Measurements from ENCODE around the gene ITGA11.

ITGA11 gene

DNA sequence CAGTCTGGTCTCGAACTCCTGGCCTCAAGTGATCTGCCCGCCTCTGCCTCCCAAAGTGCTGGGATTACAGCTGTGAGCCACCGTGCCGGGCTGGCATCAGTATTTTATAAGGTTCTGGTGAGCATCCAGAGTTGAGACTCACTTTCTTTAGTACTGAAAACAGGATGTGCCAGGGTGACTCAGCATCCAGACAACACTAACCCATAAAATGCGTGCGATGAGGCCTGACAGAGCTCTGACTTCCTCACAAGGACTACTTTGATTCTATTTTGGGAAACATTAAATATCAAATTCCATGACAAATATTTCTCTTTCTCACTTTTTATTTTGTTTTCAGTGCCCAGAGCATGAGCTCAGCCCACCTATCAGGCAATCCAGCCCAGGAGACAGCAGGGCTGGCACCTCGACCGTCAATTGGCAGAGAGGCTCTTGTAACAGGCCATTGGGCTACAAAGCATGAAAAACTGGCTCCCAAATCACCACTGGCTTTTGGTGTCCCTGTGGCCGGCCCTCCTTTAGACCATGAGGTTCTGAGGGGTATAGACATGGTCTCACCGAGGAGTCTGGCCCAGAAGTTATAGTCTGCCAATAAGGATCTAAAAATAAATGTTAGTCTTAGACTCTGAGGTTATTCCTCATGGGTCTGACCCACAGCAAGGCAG lies 79.4 kb downstream of the ITGA11 start:
- no peak for DNase-seq (ENCODE audit: low spot score)

DNA sequence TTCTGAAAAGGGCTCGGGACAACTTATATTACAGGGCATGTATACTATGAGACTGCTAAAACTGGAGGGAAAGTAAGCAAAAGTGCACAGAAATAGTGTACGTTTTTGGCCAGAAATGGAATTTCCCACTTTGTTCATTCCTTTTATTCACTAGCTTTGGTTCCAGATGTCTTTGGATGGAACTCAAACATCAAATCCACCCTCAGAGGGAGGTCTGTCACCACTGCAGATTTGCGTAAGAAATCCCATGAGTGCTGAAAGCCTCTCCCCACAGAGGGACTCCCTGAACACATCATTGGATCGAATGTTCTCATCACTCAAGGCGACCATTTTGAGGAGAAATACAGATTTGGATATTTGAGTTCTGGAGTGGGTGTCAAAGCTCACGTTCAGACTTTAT lies 82.8 kb downstream of the ITGA11 start:
- no peak for DNase-seq (ENCODE audit: low spot score)

DNA sequence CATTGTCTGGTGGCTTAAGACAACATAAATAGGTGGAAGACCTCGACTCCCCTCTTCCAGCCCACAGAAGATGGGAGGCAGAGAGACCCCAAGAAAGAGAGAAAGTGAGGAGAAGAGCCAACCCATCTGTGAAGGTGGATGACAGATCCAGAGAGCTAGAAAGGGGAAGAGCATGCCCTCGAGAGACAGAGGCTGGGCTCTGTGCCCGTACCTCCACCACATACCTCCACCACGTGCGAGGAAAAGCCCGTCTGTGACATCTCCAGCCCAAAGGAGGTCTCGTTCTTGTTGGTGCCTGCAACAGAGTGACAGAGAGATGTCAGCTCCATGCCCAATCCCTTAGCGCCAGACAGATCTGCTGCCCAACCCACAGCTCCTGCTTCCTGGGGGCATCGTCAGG lies 83.4 kb downstream of the ITGA11 start:
- no peak for DNase-seq (ENCODE audit: low spot score)

DNA sequence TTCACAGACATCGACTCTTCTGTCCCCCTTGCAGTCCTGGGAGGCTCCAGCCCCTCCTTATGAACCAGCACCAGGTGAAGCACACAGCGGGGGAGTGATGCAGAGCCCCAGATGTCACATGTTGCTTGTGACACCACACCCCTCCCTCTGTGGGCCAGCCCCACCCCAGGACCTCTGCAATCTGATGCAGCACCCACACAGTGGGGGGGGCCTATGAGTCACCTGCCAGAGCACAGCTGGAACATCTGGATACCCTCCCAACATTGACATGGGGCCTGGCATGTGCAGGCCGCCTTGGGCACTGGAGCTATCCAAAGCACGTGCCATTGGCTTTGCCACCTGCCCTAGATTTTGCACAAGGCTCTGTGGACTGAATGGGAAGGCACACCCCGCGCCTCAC lies 83.9 kb downstream of the ITGA11 start:
- no peak for DNase-seq (ENCODE audit: low spot score)

DNA sequence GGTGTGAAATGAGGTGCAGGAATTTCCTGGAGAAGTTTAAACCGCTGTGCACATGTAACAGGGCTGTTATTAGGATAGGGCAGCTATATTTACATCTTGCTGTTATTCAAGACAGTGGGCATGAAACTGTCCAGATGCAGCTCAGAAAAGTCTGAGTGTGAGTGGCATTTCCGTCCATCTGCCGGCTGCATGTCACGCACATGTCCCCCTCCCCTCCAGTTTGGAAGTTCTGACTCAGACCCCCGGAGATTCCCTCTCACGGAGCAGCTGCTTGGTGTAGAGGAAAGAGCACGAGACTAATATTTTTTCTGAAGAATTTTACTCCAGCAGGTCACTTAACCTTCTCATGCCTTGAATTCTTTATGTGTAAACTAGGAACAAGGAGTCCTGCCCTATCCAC lies 84.6 kb downstream of the ITGA11 start:
- no peak for DNase-seq (ENCODE audit: low spot score)

DNA sequence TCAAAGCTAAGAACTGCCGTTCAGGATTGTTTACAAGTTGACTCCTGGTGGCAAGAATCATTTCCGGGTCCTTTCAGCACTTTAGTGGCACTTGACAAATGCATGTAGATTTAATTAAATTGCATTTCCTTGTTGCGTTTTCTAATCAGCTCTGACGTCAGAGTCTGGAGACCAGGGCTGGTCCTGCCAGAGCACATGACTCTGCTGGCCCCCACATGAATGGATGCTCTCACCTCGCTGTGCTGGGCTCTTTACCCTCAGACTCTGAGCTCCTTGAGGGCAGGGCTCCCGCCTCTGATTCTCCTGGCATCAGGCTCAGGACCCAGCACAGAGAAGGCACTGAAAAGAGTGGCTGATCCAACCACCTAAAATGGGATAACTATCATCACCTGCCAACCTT lies 85.0 kb downstream of the ITGA11 start:
- no peak for DNase-seq (ENCODE audit: low spot score)

DNA sequence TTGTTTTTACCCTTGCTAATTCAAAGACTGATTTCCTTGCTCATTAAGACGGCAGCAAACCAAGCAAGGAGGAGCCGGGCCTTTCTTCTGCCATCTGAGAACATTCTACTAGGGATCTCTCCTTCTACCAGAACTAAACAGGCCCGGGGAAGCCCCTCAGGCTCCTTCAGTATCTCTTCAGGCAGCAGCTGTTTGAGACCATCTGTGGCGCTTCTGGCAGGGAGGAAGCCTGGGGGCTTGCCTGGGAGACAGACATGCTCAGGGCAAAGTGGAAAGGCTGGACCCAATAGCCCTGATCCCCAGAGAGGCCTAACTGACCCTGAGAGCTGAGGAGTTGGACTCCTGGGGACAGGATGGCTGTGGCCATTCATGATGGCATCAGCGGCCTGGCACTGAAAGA lies 86.5 kb downstream of the ITGA11 start:
- no peak for DNase-seq (ENCODE audit: low spot score)

DNA sequence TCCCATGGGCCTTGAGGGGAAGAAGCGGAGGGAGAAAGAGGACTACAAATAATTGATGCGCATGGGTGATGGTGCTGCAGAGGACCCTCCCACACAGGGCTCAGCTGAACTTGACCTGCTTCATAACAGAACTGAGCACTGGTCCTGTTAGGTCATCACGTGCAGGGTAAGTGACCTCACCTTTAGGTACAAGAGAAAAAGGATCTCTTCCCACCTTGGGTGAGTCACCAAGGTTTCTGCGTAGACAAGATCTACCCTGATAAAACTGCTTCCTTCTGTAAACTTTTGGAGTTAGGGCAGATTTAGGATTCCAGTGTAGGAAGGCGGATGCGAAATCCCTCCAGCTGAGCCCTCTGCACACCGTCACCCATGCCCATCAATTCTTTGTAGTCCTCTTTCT lies 87.4 kb downstream of the ITGA11 start:
- no peak for DNase-seq (ENCODE audit: low spot score)

DNA sequence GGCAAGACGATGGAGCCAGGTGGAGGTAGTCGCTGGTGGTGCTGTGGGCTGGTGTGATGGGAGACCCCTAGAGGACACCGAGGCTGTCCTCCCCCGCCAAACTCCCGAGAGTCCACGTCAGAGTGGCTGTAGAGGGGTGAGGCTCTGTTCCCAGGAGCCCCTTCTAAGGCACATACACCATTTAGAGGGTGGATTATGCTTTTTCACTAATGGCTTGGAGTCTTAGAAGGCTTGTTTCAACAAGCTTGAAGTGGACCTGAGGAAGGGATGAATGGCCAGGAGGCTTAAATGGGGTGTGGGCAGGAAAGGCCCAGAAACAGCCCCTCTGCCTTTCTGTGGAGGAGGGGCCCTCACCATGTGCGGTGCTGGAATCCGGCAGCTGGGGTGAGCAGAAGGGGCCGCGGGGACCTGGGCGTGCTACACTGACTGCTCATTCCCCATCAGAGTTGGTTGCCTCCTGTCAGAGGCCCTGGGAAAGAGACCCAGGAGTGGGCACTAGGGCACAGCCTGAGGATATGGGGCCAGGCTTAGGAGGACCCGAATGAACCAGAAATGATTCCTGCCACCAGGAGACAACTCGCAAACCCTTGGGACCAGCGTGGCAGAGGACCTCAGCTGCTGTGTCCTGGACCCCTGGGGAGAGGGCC lies 88.3 kb downstream of the ITGA11 start:
- no peak for DNase-seq (ENCODE audit: low spot score)

DNA sequence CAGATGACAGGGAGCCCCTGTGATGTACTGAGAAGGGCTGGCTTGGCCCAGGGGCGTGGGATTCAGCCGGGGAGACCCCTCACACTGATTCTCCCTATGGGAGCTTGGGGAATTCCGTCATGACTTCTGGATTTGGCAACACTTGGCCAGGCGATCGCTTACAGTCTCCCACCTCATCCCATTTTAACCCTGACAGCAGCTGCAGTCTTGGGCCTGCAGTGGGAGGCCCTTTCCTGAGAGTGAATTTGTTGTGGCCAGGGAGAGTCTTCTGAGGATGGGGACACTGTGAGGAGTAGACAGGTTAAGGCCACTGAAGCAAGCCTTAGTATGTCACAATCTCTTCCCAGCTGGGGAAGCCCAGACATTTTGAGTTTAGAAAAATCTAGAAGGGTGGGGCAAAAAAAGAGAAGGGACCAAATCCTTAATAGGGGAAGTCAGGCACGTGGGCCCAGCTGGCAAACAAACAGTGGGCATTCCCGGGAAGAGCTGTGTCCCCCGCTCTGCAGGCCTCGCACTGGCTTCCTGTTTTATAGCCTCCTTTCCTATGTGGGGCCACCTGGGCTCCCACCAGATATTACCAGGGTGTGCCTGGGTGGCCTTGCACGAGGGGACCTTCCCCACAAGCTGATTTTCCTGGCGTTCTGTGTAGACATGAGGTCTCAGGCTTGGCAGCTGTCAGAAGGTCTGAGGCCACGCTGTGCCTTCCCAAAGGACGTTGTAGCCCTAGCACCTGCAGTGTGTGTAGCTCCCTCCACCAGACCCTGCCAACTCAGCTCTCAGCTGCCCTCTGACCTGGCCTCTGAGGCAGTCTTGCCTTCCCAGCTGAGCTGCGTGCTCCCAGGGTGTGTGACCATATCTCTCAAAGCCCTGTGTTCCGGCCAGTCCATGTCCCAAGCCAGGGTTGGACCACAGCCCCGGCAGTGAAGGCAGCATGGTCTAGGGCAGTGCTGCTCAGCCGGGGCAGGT lies 89.9 kb downstream of the ITGA11 start:
- no peak for DNase-seq (ENCODE audit: low spot score)

DNA sequence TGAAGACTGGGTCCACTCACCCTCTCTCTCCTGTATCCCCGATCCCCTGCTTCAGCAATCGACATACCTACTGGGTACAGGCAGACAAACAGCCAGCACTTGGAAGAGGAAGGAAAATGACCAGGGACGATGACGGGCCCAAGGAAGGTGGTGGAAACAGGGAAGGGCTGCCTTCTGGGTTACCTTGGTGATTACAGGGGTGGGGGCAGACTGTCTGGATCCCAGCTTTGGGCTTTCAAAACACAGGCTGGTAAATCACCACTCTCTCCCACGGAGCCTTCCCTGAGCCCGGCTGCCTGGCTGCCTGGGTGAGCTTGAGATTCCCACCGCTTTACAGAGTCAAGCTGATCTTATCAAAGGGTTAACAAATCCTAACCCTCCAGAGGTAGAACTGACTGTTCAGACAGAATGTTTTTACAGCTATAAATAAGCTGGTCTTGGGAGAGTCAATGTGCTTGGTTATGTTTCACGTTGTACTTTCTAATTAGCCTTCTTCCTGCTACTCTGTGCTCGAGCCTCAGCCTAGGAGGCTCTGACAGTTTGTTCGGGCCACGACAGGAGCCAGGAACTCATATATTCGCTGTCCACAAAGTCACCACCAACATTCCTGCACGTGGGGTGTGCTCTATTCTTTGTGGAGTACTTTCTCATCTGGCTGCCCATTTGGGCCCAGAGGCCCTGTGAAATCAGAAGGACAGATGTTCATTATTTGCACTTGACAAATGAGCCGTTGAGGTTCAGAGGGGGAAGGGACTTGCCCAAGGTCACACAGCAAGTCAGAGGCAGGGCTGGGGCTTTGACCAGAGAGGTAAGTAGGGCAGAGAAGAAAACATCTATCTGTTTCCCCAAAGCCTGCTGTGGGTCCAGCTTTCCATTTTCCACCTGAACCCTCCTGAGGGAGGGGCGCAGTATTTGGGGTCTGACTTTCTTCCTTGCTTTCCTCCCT lies 91.0 kb downstream of the ITGA11 start:
- DNase-seq (ENCODE audit: low spot score) = no peak

DNA sequence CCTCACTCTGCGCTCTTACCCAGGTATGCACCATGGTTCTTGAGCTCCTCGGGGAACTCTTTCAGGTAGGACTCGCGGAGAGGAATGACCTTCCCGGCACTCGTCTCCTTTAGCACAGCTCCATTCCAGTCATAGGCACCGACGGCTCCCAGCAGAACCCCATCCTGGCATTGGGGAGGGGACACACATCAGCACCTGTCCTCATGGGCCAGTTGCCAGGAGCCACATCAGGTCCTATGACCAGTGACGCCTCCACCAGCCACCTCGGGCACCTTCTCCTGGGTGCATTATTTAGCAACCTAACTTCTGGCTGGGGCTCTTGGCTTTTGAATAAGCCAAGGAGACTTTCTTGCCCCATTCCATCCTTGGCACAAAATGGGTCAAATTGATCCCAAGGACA lies 92.5 kb downstream of the ITGA11 start:
- no peak for DNase-seq (ENCODE audit: low spot score)

DNA sequence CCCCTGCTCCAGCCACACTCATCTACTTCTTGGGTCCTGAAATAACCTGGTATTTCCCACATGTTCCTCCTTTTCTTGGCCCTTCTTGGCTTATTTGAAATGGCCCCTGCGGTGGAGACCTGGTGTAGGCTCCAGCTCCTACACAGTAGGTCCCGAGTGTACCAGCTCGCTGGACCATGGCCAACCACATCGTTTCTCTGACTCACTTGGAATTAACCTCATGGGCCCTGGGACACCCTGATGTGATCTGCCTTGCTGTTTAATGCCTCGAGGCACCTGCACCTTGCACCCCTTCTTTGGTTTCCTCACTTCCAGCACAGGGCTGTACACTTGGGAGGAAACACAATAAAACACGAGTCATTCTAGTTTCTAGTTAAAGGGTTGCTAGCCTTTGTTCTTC lies 94.1 kb downstream of the ITGA11 start:
- no peak for DNase-seq (ENCODE audit: low spot score)

DNA sequence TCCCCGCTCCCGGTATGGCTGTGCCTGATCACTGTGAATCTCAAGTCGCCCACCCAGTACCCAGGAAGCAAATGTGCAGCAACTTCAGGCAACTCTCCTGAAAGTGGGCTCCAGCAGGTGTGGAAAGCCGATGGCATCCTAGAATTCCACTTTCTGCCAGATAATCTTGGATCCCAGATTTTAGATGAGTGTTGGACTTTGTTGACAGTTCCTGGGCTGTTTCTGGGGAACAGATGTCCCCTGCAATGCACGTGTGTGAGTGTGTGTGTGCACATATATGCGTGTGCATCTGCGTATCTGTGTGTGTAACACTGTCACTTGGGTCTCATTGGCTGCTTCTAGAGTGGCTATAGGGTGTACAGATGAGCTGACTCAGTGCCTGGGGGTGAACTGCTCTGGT lies 95.4 kb downstream of the ITGA11 start:
- no peak for DNase-seq (ENCODE audit: low spot score)

DNA sequence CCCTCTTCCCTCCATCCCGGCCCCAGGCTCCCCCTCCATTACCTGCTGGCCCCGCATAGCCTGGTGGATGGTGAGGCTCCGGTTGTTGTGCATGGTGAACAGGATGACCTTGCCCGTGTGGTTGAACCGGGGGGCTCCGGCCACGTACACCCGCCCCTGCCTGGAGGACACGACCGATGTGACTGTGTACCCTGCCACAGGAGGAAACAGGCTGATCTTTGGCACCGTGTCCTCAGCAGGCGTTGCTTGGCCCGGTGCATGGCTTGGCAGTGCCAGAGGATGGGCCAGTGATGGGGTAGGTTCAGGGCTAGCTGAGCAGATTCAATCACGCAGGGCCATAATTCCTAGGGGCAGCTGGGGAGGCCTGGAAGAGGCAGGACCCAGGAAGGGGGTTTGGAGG lies 96.3 kb downstream of the ITGA11 start:
- DNase-seq (ENCODE audit: low spot score) = no peak

DNA sequence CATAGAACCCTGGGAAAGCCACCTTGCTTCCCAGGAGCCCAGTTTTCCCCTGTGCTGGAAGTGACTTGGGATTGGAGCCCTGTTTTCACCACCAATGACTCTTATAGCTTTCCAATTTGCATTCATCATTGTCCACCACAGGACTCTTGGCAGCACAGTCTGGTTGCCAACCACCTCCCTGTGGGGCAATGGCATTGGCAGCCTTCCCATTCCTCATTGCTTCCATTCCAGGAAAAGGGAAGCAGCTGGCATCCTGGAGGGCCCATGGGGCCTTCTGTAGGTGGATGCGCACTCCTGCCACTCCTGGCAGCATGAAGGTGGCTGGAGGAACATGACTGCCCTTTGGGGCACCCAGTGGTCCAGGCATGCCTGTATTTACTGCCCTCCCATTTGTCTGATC lies 96.7 kb downstream of the ITGA11 start:
- no peak for DNase-seq (ENCODE audit: low spot score)

DNA sequence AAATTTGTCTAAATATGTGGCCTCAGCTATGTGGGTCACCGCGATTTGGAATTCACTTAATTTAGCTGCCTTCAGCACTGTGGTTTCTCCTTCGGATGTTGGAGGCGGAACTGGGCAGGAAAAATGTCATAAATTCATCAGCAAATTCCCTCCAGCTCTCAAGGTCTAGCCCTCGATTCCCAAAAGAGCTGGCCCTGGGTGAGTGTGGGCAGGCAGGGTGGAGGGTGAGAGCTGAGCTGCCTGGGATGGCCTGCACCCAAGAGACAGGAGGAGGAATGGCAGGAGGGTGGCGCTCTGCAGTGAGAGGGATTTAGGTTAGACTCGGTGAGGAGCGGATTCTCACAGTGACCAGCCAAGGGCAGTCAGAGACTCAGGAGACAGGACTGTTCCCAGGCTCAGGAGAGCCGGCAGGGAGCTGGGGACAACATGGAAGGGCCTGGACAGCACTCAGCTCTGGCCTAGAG lies 97.3 kb downstream of the ITGA11 start:
- no peak for DNase-seq (ENCODE audit: low spot score)

DNA sequence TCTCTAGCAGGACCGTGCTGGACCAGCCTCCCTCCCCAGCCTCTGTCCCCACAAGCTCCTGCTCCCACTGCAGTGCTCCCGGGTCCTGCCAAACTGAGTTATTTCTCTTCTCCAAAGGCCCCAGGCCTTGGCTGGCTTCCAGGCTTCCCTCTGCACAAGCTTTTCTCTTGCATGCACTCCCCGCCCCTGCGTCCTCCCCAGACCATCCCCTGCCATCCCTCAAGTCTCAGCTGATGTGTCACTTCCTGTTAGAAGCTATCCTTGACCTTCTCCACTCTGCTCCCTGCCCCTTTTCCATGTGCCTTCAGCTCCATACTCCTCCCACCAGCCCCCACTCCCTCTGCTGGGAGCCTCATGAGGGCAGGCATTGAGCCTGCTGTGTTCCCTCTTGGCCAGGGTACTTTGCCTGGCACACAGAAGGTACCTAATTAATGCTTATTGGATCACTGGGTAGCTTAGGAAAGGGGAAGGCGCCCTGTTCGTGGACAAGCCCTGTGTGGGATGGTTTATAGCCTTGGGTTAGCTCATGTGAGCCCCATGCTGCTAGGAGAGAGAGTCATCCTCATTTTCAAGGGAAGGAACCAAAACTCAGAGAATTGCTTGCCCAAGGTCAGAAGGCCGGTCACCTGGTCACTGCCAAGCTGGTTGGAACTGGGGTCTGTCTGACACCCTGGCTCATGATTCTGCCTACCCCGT lies 98.0 kb downstream of the ITGA11 start:
- no peak for DNase-seq (ENCODE audit: low spot score)

DNA sequence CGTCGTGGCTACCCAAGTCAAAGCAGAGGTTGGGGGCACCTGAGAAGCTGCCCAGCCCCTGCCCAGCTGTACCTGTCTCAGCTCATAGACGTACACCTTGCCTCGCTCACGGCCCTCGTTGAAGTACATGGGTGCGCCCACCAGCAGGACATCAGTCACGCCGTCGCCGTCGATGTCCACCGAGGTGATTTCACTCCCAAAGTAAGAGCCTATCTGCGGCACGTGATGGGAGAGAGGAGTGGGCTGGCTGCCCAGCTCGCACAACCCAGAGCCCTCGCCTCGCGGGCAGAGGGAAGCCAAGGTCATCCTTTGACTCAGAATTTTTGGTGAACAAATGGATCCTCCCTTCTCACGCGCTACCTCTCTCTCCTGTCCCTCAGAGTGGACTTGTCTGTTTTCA lies 99.7 kb downstream of the ITGA11 start:
- DNase-seq (ENCODE audit: low spot score) = no peak

DNA sequence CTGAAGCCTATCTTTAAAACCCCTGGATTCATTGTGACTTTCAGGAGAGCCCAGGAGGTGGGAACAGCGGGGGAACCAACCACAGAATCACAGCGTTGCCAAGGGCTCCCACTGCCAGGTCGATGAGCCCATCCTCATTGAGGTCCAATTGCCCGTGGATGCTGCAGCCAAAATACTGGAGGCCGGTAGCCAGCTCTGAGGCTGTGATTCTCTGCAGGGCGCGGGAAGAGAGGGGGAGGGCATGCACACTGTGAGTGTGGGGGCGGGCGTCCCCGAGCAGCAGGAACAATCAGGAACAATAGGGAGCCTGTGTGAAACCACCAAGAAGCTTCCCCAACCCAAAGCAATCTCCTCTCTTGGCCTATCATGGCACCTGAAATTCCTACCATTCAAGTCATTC lies 101.1 kb downstream of the ITGA11 start:
- DNase-seq (ENCODE audit: low spot score) = no peak

DNA sequence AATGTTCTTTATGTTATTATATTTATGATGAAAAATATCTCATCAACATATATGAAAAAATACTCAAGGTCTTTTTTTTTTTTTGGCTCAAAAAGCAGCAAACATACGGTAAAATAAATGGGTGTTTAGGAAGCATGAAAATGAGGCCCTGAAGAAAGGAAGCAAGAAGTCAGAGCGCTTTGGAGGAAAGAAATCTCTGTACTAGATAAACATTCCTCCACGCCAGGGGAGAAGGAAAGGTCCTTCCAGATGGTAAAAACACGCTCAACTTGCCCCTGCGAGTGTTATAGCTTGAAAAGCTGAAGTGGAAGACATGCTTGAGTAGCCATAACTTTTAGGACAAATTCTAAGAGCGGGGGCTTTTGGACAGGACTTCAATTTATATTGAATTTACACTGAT lies 101.5 kb downstream of the ITGA11 start:
- no peak for DNase-seq (ENCODE audit: low spot score)

Measured in CD4-positive, alpha-beta T cell treated with Interleukin-15 for 4 hours (primary cell).